Measurements from ENCODE around the gene MYCL. TPM values are rescaled to one million over a fixed set of nuclear protein-coding genes. Genes with fewer than 3 reads are reported as not detected.

Gene MYCL
- total RNA-seq, 1 experiment from 2014 or later: 18.4 TPM

GRCh38 chr1:39846796-39847195 is 54.9 kb downstream of the MYCL start:
- Histone ChIP-seq H2AFZ (ENCODE audit: low read length) (no peak overlapping the region), H3K4me1 (ENCODE audit: insufficient read depth, low read length) (no peaks in the 10 kb centered on the region), H2BK15ac (ENCODE audit: low read depth, low read length) (no peak overlapping the region), H3K9ac (ENCODE audit: extremely low read depth, insufficient read length, low read length) (no peak overlapping the region), H3K56ac (ENCODE audit: insufficient read length, low read depth, low read length) (no peak overlapping the region), H3K27ac (ENCODE audit: insufficient read length, low read depth, low read length) (no peak overlapping the region), H4K20me1 (ENCODE audit: control insufficient read depth, insufficient read depth, insufficient read length) (no peaks in the 10 kb centered on the region), H3K9me3 (ENCODE audit: control insufficient read depth, low read depth, low read length) (no peaks in the 10 kb centered on the region), H3K14ac (ENCODE audit: insufficient read depth, low read length) (no peak overlapping the region), H4K91ac (ENCODE audit: insufficient read length, low read depth, low read length) (no peak overlapping the region), H2BK120ac (ENCODE audit: low read depth, low read length, poor library complexity, severe bottlenecking) (no peak overlapping the region), H3K23me2 (ENCODE audit: insufficient read length, low read depth, low read length, poor library complexity, severe bottlenecking) (no peaks in the 10 kb centered on the region), H3K4ac (ENCODE audit: low read depth, low read length) (no peak overlapping the region), H3T11ph (ENCODE audit: low read length) (no peak overlapping the region), H3K23ac (ENCODE audit: insufficient read length, low read depth, low read length) (no peak overlapping the region), H2AK5ac (ENCODE audit: insufficient read length, low read length) (no peak overlapping the region), H4K5ac (ENCODE audit: insufficient read length, low read depth, low read length) (no peak overlapping the region), H3K27me3 (ENCODE audit: insufficient read depth, low read length) (no peaks in the 10 kb centered on the region), H2BK20ac (ENCODE audit: low read depth, low read length, poor library complexity, severe bottlenecking) (no peak overlapping the region), H3K79me2 (ENCODE audit: insufficient read depth, low read length) (no peaks in the 10 kb centered on the region), H3K18ac (ENCODE audit: insufficient read length, low read depth, low read length) (no peak overlapping the region), H2BK12ac (ENCODE audit: insufficient read length, low read depth, low read length) (no peak overlapping the region), H4K8ac (replicated peaks; ENCODE audit: insufficient read length, low read depth, low read length) (no peak overlapping the region), H2BK5ac (ENCODE audit: insufficient read length, low read length) (no peak overlapping the region), H3K4me2 (ENCODE audit: insufficient read depth, insufficient read length, low read length) (no peak overlapping the region), H3K79me1 (ENCODE audit: insufficient read depth, low read depth, low read length, poor library complexity, severe bottlenecking) (no peaks in the 10 kb centered on the region)
- no peak for DNase-seq
- no peak overlapping the region for H3K27ac Mint-ChIP-seq
- no CpG with 5 or more reads among the region's 1 CpG for WGBS (ENCODE audit: extremely low coverage, insufficient read length, low lambda C conversion rate)
- H3K4me1 Mint-ChIP-seq: no peaks in the 10 kb centered on the region
- H3K27me3 Mint-ChIP-seq (ENCODE audit: low read depth): no peaks in the 10 kb centered on the region
- no peaks in the 10 kb centered on the region for H3K9me3 Mint-ChIP-seq
- peaks cover 18 to 70% (median 66%) of the 10 kb centered on the region in 3 experiments; a peak in 6 of 7 replicates for H3K36me3 Mint-ChIP-seq (ENCODE audit: insufficient read depth in 1 of 3, low read depth in 3 of 3)
- TF ChIP-seq, protein P1, sequence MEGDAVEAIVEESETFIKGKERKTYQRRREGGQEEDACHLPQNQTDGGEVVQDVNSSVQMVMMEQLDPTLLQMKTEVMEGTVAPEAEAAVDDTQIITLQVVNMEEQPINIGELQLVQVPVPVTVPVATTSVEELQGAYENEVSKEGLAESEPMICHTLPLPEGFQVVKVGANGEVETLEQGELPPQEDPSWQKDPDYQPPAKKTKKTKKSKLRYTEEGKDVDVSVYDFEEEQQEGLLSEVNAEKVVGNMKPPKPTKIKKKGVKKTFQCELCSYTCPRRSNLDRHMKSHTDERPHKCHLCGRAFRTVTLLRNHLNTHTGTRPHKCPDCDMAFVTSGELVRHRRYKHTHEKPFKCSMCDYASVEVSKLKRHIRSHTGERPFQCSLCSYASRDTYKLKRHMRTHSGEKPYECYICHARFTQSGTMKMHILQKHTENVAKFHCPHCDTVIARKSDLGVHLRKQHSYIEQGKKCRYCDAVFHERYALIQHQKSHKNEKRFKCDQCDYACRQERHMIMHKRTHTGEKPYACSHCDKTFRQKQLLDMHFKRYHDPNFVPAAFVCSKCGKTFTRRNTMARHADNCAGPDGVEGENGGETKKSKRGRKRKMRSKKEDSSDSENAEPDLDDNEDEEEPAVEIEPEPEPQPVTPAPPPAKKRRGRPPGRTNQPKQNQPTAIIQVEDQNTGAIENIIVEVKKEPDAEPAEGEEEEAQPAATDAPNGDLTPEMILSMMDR (conservative IDR thresholded peaks at IDR 0.05): no peak
- H3K4me3 Mint-ChIP-seq: no peak overlapping the region
